K562 (cell line): ENCODE data around the gene MRO. TPM values are rescaled to one million over a fixed set of nuclear protein-coding genes. Genes with fewer than 3 reads are reported as not detected.

Source experiments
- ATAC-seq: fragments of 200-7000 bp; cut with Tn5 transposase; 3 replicates; pipeline ENCODE4 v1.9.1; 2020; ENCODE audit warnings: moderate library complexity
- BruUV-seq: library from RNA; stranded (reverse); fragments of 400-500 nt; replicated peaks from 2 replicates; lab custom pipeline; 2021; lab: Mats Ljungman, UMichigan
- CTCF ChIA-PET: fragments of 300-600 bp; formaldehyde crosslinking; extraction: SDS; loops from one replicate; lab custom pipeline; 2021; ENCODE audit warnings: low intra/inter-chr PET ratio; lab: Yijun Ruan, JAX
- POLR2A ChIA-PET: fragments of 300-600, 350-650 bp; sonication (Branson Sonifier 250); formaldehyde crosslinking; extraction: SDS; loops from one replicate; lab custom pipeline; 2021; ENCODE audit warnings: antibody characterized with exemption, inconsistent platforms; lab: Yijun Ruan, JAX
- DNase-seq, 4 experiments: peaks; one replicate each; pipeline versions ENCODE4 v3.0.0 to v3.0.0-alpha.2; 2011 to 2018; ENCODE audit warnings: low spot score in 3 of 4, mixed read lengths in 3 of 4; ENCODE audit errors: extremely low read depth in 1 of 4
- FAIRE-seq: peaks from 2 replicates; lab custom pipeline; 2011; peaks lifted over from hg19 to GRCh38; lab: Jason Lieb, UNC
- H2AFZ ChIP-seq: 2 replicates; pipeline ENCODE4 v1.6.0; 2011; ENCODE audit warnings: low read depth, low read length, control low read depth, inconsistent platforms
- H3K27ac ChIP-seq: fragments of 200-600 bp; 3 replicates; pipeline ENCODE4 v1.8.0; 2011; ENCODE audit warnings: low read depth, mild to moderate bottlenecking, control low read depth, inconsistent platforms, low read length, moderate library complexity, mixed read lengths; ENCODE audit errors: extremely low read depth
- H3K27me3 ChIP-seq, 2 experiments: fragments of 300-600 bp in 1 of 2; 2 replicates in 1 of 2; 3 replicates in 1 of 2; pipeline versions ENCODE4 v1.6.0 to v1.8.0; 2011; ENCODE audit warnings: inconsistent platforms in 2 of 2, low read length in 2 of 2, mild to moderate bottlenecking in 1 of 2, mixed read lengths in 1 of 2, moderate library complexity in 1 of 2; ENCODE audit not compliant: control insufficient read depth in 2 of 2, insufficient read depth in 2 of 2
- H3K36me3 ChIP-seq: fragments of 300-600 bp; 3 replicates; pipeline ENCODE4 v1.8.0; 2011; ENCODE audit warnings: mild to moderate bottlenecking, low read length, inconsistent platforms; ENCODE audit not compliant: control insufficient read depth, insufficient read depth
- H3K4me1 ChIP-seq, 2 experiments: fragments of 200-600 bp in 1 of 2; replicated peaks in 1 of 2; 2 replicates in 1 of 2; 3 replicates in 1 of 2; pipeline versions ENCODE4 v1.5.1 to v1.8.0; 2011; ENCODE audit warnings: inconsistent platforms in 2 of 2, low read length in 2 of 2, mild to moderate bottlenecking in 1 of 2, mixed read lengths in 1 of 2, moderate library complexity in 1 of 2; ENCODE audit not compliant: control insufficient read depth in 2 of 2, insufficient read depth in 2 of 2
- H3K4me2 ChIP-seq: 2 replicates; pipeline ENCODE4 v1.6.1; 2011; ENCODE audit warnings: low read length, control low read depth, inconsistent platforms, mixed read lengths; ENCODE audit not compliant: insufficient read depth
- H3K4me3 ChIP-seq: fragments of 200-600 bp; sonication (generic), shearing (Covaris generic); 2 replicates; pipeline ENCODE4 v1.5.1; 2016; ENCODE audit warnings: control low read depth, inconsistent platforms
- H3K79me2 ChIP-seq: fragments of 200-600 bp; 3 replicates; pipeline ENCODE4 v1.8.0; 2011; ENCODE audit warnings: low read length, inconsistent platforms; ENCODE audit not compliant: control insufficient read depth, insufficient read depth
- H3K9ac ChIP-seq, 2 experiments: 2 replicates each; pipeline versions ENCODE4 v1.6.0 to v1.6.1; 2011; ENCODE audit warnings: low read depth in 2 of 2, low read length in 2 of 2, control low read depth in 1 of 2, inconsistent platforms in 1 of 2, mild to moderate bottlenecking in 1 of 2, mixed read lengths in 1 of 2; ENCODE audit not compliant: insufficient read depth in 1 of 2
- H3K9me1 ChIP-seq: one replicate; pipeline ENCODE4 v1.6.0; 2011; ENCODE audit warnings: inconsistent platforms, mild to moderate bottlenecking, low read length, moderate library complexity; ENCODE audit not compliant: control insufficient read depth, insufficient read depth
- H3K9me3 ChIP-seq: replicated peaks from 2 replicates; pipeline ENCODE4 v1.5.1; 2011; ENCODE audit warnings: low read depth, low read length, inconsistent platforms; ENCODE audit not compliant: control insufficient read depth, insufficient read depth
- H4K20me1 ChIP-seq: replicated peaks from 2 replicates; pipeline ENCODE4 v1.6.1; 2011; ENCODE audit warnings: low read length, inconsistent platforms, mixed read lengths; ENCODE audit not compliant: control insufficient read depth, insufficient read depth
- BCLAF1 ChIP-seq, 2 experiments: fragments of 450-650 bp in 1 of 2; IDR thresholded peaks; 2 replicates each; pipeline ENCODE4 v1.6.1; 2011 to 2017; ENCODE audit warnings: low read depth in 2 of 2, antibody characterized with exemption in 1 of 2, borderline replicate concordance in 1 of 2, low read length in 1 of 2, mild to moderate bottlenecking in 1 of 2, mixed read lengths in 1 of 2; ENCODE audit not compliant: control insufficient read depth in 1 of 2
- BRF1 ChIP-seq: IDR thresholded peaks from 3 replicates; pipeline ENCODE4 v1.6.1; 2011; ENCODE audit warnings: borderline replicate concordance, mild to moderate bottlenecking; ENCODE audit not compliant: insufficient read length; ENCODE audit errors: extremely low read depth
- HINFP ChIP-seq: fragments of 450-650 bp; conservative IDR thresholded peaks from 2 replicates; pipeline ENCODE4 v1.6.1; 2016; ENCODE audit warnings: missing genetic modification characterization, low read depth, mild to moderate bottlenecking, control low read depth, missing compliant biosample characterization
- PHF8 ChIP-seq: fragments of 200-600 bp; sonication (generic); IDR thresholded peaks from 2 replicates; pipeline ENCODE4 v1.6.1; 2012; ENCODE audit warnings: mixed run types, mild to moderate bottlenecking, inconsistent platforms, low read length, moderate library complexity, borderline replicate concordance
- ZNF318 ChIP-seq, 2 experiments: fragments of 450-650 bp; IDR thresholded peaks; 2 replicates each; pipeline ENCODE4 v1.6.1; 2016; ENCODE audit warnings: mild to moderate bottlenecking in 2 of 2, borderline replicate concordance in 1 of 2, low read depth in 1 of 2, moderate library complexity in 1 of 2
- WGBS: fragments of 100-300 bp; shearing (Covaris generic); methylation state at CpG from one replicate; pipeline ENCODE4 v1.1.6; 2016; ENCODE audit warnings: low coverage, mixed read lengths; ENCODE audit not compliant: insufficient coverage; ENCODE audit errors: missing lambda C conversion rate; 5-methylcytosine and 5-hydroxymethylcytosine counted together
- in situ Hi-C: fragments of 300-500 bp; cut with MboI; formaldehyde crosslinking; loops from 4 replicates; pipeline ENCODE4 v1.15.0; 2018; ENCODE audit warnings: inconsistent platforms, mixed read lengths
- intact Hi-C: fragments of 100-400 bp; cut with micrococcal nuclease; formaldehyde crosslinking; loops from 2 replicates; pipeline ENCODE4 v1.14.2; 2022
- polyA plus RNA-seq, 8 experiments: library from polyadenylated mRNA; depleted of rRNA in 4 of 8; stranded (reverse) in 5 of 8; unstranded in 3 of 8; fragments of >200 nt; fragmentation: Nextera tagmentation in 2 of 8; fragmentation: Illumina TruSeq in 1 of 8; extraction: Ambion mirVana in 2 of 8; extraction: Trizol in 1 of 8; gene quantifications; 2 replicates each; pipeline versions ENCODE4 v1.2.1 to v1.2.3, GENCODE V29; 2011 to 2014; ENCODE audit warnings: inconsistent platforms in 1 of 8, missing spikeins in 1 of 8
- total RNA-seq, 7 experiments: library from RNA; depleted of rRNA in 6 of 7; stranded (reverse); fragments of >200 nt in 6 of 7; fragmentation: Illumina TruSeq in 2 of 7; extraction: Trizol in 2 of 7; gene quantifications; 2 replicates each; pipeline versions ENCODE4 v1.2.1 to v1.2.3, GENCODE V29; 2011 to 2021; ENCODE audit warnings: low replicate concordance in 1 of 7

MRO gene
- total and polyA plus RNA-seq, 9 of the 15 experiments (the other 6 are each of a cell fraction or from before 2014, with no cell fraction given): 0.06 TPM; not detected in 8

- no TSS peak for BruUV-seq
- no peak overlapping the region for H2AFZ ChIP-seq
- in situ Hi-C loops: no loop called here
- no peaks in the 10 kb centered on the region for H3K79me2 ChIP-seq
- H3K9ac ChIP-seq: no peak overlapping the region
- peaks cover 8 to 16% of the 10 kb centered on the region in 2 experiments; a peak in 2 of 5 replicates for H3K27me3 ChIP-seq
- CTCF ChIA-PET: no interaction called here
- H3K9me1 ChIP-seq: no peaks in the 10 kb centered on the region
- FAIRE-seq (no peak), DNase-seq (no peak), ATAC-seq (no peak)
- no peak overlapping the region for H3K27ac ChIP-seq
- H3K4me2 ChIP-seq: no peak overlapping the region
- intact Hi-C loops: no loop called here
- WGBS: 2% methylated on average over 10 of the region's 10 CpGs
- H3K4me1 ChIP-seq: no peaks in the 10 kb centered on the region
- no peak overlapping the region for H3K4me3 ChIP-seq
- no peaks in the 10 kb centered on the region for H3K36me3 ChIP-seq
- H4K20me1 ChIP-seq: no peaks in the 10 kb centered on the region
- no peaks in the 10 kb centered on the region for H3K9me3 ChIP-seq
- POLR2A ChIA-PET: no interaction called here
- TF ChIP-seq HINFP (tag) (no peak), BRF1 (no peak), BCLAF1 (IDR thresholded peaks at IDR 0.05; ENCODE audit: borderline replicate concordance in 1 of 2, control insufficient read depth in 1 of 2, low read depth in 2 of 2, low read length in 1 of 2) (no peak), ZNF318 (IDR thresholded peaks at IDR 0.05; ENCODE audit: borderline replicate concordance in 1 of 2, low read depth in 1 of 2) (no peak), PHF8 (no peak)
These were observed 25.9 kb downstream of the MRO start for GRCh38 chr18:50793641-50794565.
